ENCODE measurements around the gene TMEM50B.
"Not testable (repeated sequence)": the region's sequence is repeated elsewhere in the genome, so short reads cannot be mapped to it uniquely, and the experiment has no call there.

The TMEM50B gene

GRCh38 chr21:33479679-33480480 lies at the start of gene TMEM50B:
Gene TMEM50B (minus strand): TSS chr21:33479974. CDS start chr21:33468885, 11,089 bp downstream.
- H3K4me3 ChIP-seq (ENCODE audit: low read depth, low read length) = peak within 1 kb of the TSS; percentile 83
- H3K36me3 ChIP-seq (ENCODE audit: control insufficient read depth, insufficient read depth, low read length) = no peaks in the 10 kb centered on the region
- H3K27me3 ChIP-seq (ENCODE audit: control insufficient read depth, insufficient read depth, low read length) = no peaks in the 10 kb centered on the region
- peak within 1 kb of the TSS; percentile 71 for H3K9ac ChIP-seq (ENCODE audit: low read length)
- peak within 1 kb of the TSS; percentile 30; the same call in 1 of the 2 replicates for H3K27ac ChIP-seq (ENCODE audit: low read depth, low read length)
- peaks cover 5% of the 10 kb centered on the region; the same call in 1 of the 2 replicates for H3K4me1 ChIP-seq (ENCODE audit: control insufficient read depth, insufficient read depth, low read length)
- H3K9me3 ChIP-seq (ENCODE audit: control insufficient read depth, insufficient read depth, low read depth, low read length) = no peaks in the 10 kb centered on the region

- Histone ChIP-seq H3K4me3 (ENCODE audit: low read depth, low read length) (no peak overlapping the region), H3K36me3 (ENCODE audit: control insufficient read depth, insufficient read depth, low read length) (peaks cover 88% of the 10 kb centered on the region), H3K9ac (ENCODE audit: low read length) (no peak overlapping the region), H3K9me3 (ENCODE audit: control insufficient read depth, insufficient read depth, low read depth, low read length) (no peaks in the 10 kb centered on the region), H3K4me1 (ENCODE audit: control insufficient read depth, insufficient read depth, low read length) (no peaks in the 10 kb centered on the region), H3K27ac (ENCODE audit: low read depth, low read length) (no peak overlapping the region), H3K27me3 (ENCODE audit: control insufficient read depth, insufficient read depth, low read length) (no peaks in the 10 kb centered on the region)
Observed at GRCh38 chr21:33522953-33523349, 43.2 kb upstream of the TMEM50B start.

- H3K4me3 ChIP-seq (ENCODE audit: low read depth, low read length) = no peak overlapping the region
Observed at GRCh38 chr21:33522297-33522952, 42.7 kb upstream of the TMEM50B start.

GRCh38 chr21:33518899-33519298 lies 39.1 kb upstream of the TMEM50B start:
- Histone ChIP-seq H3K27ac (ENCODE audit: low read depth, low read length) (no peak overlapping the region), H3K36me3 (ENCODE audit: control insufficient read depth, insufficient read depth, low read length) (peaks cover 92% of the 10 kb centered on the region), H3K27me3 (ENCODE audit: control insufficient read depth, insufficient read depth, low read length) (no peaks in the 10 kb centered on the region), H3K4me3 (ENCODE audit: low read depth, low read length) (no peak overlapping the region), H3K9ac (ENCODE audit: low read length) (no peak overlapping the region), H3K9me3 (ENCODE audit: control insufficient read depth, insufficient read depth, low read depth, low read length) (no peaks in the 10 kb centered on the region), H3K4me1 (ENCODE audit: control insufficient read depth, insufficient read depth, low read length) (no peaks in the 10 kb centered on the region)

More at GRCh38 chr21:33522297-33522952, 42.7 kb upstream of the TMEM50B start:
- H3K4me1 ChIP-seq (ENCODE audit: control insufficient read depth, insufficient read depth, low read length) = no peaks in the 10 kb centered on the region
- H3K9ac ChIP-seq (ENCODE audit: low read length) = no peak overlapping the region
- no peaks in the 10 kb centered on the region for H3K27me3 ChIP-seq (ENCODE audit: control insufficient read depth, insufficient read depth, low read length)
- peaks cover 88% of the 10 kb centered on the region for H3K36me3 ChIP-seq (ENCODE audit: control insufficient read depth, insufficient read depth, low read length)
- no peak overlapping the region for H3K27ac ChIP-seq (ENCODE audit: low read depth, low read length)
- no peaks in the 10 kb centered on the region for H3K9me3 ChIP-seq (ENCODE audit: control insufficient read depth, insufficient read depth, low read depth, low read length)

GRCh38 chr21:33514229-33514628 lies 34.5 kb upstream of the TMEM50B start:
- Histone ChIP-seq H3K9ac (ENCODE audit: low read length) (no peak overlapping the region), H3K4me3 (ENCODE audit: low read depth, low read length) (no peak overlapping the region), H3K36me3 (ENCODE audit: control insufficient read depth, insufficient read depth, low read length) (peaks cover 97% of the 10 kb centered on the region), H3K27me3 (ENCODE audit: control insufficient read depth, insufficient read depth, low read length) (no peaks in the 10 kb centered on the region), H3K9me3 (ENCODE audit: control insufficient read depth, insufficient read depth, low read depth, low read length) (no peaks in the 10 kb centered on the region), H3K27ac (ENCODE audit: low read depth, low read length) (no peak overlapping the region), H3K4me1 (ENCODE audit: control insufficient read depth, insufficient read depth, low read length) (no peaks in the 10 kb centered on the region)

GRCh38 chr21:33512481-33512880 lies 32.7 kb upstream of the TMEM50B start:
- no peaks in the 10 kb centered on the region for H3K4me1 ChIP-seq (ENCODE audit: control insufficient read depth, insufficient read depth, low read length)
- no peak overlapping the region for H3K27ac ChIP-seq (ENCODE audit: low read depth, low read length)
- peaks cover 96% of the 10 kb centered on the region for H3K36me3 ChIP-seq (ENCODE audit: control insufficient read depth, insufficient read depth, low read length)
- no peaks in the 10 kb centered on the region for H3K27me3 ChIP-seq (ENCODE audit: control insufficient read depth, insufficient read depth, low read length)
- no peak overlapping the region for H3K9ac ChIP-seq (ENCODE audit: low read length)
- H3K4me3 ChIP-seq (ENCODE audit: low read depth, low read length) = no peak overlapping the region
- no peaks in the 10 kb centered on the region for H3K9me3 ChIP-seq (ENCODE audit: control insufficient read depth, insufficient read depth, low read depth, low read length)

GRCh38 chr21:33511639-33512038 lies 31.9 kb upstream of the TMEM50B start:
- no peak overlapping the region for H3K9ac ChIP-seq (ENCODE audit: low read length)
- no peak overlapping the region for H3K27ac ChIP-seq (ENCODE audit: low read depth, low read length)
- no peak overlapping the region for H3K4me3 ChIP-seq (ENCODE audit: low read depth, low read length)
- no peaks in the 10 kb centered on the region for H3K27me3 ChIP-seq (ENCODE audit: control insufficient read depth, insufficient read depth, low read length)
- peaks cover 96% of the 10 kb centered on the region for H3K36me3 ChIP-seq (ENCODE audit: control insufficient read depth, insufficient read depth, low read length)
- no peaks in the 10 kb centered on the region for H3K9me3 ChIP-seq (ENCODE audit: control insufficient read depth, insufficient read depth, low read depth, low read length)
- no peaks in the 10 kb centered on the region for H3K4me1 ChIP-seq (ENCODE audit: control insufficient read depth, insufficient read depth, low read length)

- Histone ChIP-seq H3K9me3 (ENCODE audit: control insufficient read depth, insufficient read depth, low read depth, low read length) (no peaks in the 10 kb centered on the region), H3K36me3 (ENCODE audit: control insufficient read depth, insufficient read depth, low read length) (peaks cover 95% of the 10 kb centered on the region), H3K4me1 (ENCODE audit: control insufficient read depth, insufficient read depth, low read length) (no peaks in the 10 kb centered on the region), H3K27me3 (ENCODE audit: control insufficient read depth, insufficient read depth, low read length) (no peaks in the 10 kb centered on the region), H3K27ac (ENCODE audit: low read depth, low read length) (no peak overlapping the region), H3K9ac (ENCODE audit: low read length) (no peak overlapping the region), H3K4me3 (ENCODE audit: low read depth, low read length) (no peak overlapping the region)
Observed at GRCh38 chr21:33510826-33511225, 31.1 kb upstream of the TMEM50B start.

GRCh38 chr21:33507003-33507402 lies 27.2 kb upstream of the TMEM50B start:
- not testable (repeated sequence) for H3K9me3 ChIP-seq (ENCODE audit: control insufficient read depth, insufficient read depth, low read depth, low read length); H3K4me1 ChIP-seq (ENCODE audit: control insufficient read depth, insufficient read depth, low read length); H3K9ac ChIP-seq (ENCODE audit: low read length); H3K27ac ChIP-seq (ENCODE audit: low read depth, low read length); H3K27me3 ChIP-seq (ENCODE audit: control insufficient read depth, insufficient read depth, low read length); H3K4me3 ChIP-seq (ENCODE audit: low read depth, low read length)
- H3K36me3 ChIP-seq (ENCODE audit: control insufficient read depth, insufficient read depth, low read length) = peaks cover 87% of the 10 kb centered on the region

GRCh38 chr21:33505833-33506232 lies 26.1 kb upstream of the TMEM50B start:
- Histone ChIP-seq H3K27me3 (ENCODE audit: control insufficient read depth, insufficient read depth, low read length) (no peaks in the 10 kb centered on the region), H3K27ac (ENCODE audit: low read depth, low read length) (no peak overlapping the region), H3K4me3 (ENCODE audit: low read depth, low read length) (no peak overlapping the region), H3K9me3 (ENCODE audit: control insufficient read depth, insufficient read depth, low read depth, low read length) (no peaks in the 10 kb centered on the region), H3K36me3 (ENCODE audit: control insufficient read depth, insufficient read depth, low read length) (peaks cover 79% of the 10 kb centered on the region), H3K9ac (ENCODE audit: low read length) (no peak overlapping the region), H3K4me1 (ENCODE audit: control insufficient read depth, insufficient read depth, low read length) (no peaks in the 10 kb centered on the region)

GRCh38 chr21:33496345-33496744 lies 16.6 kb upstream of the TMEM50B start:
- Histone ChIP-seq H3K4me1 (ENCODE audit: control insufficient read depth, insufficient read depth, low read length) (no peaks in the 10 kb centered on the region; the same call in 1 of the 2 replicates), H3K27me3 (ENCODE audit: control insufficient read depth, insufficient read depth, low read length) (no peaks in the 10 kb centered on the region), H3K36me3 (ENCODE audit: control insufficient read depth, insufficient read depth, low read length) (no peaks in the 10 kb centered on the region), H3K27ac (ENCODE audit: low read depth, low read length) (no peak overlapping the region), H3K4me3 (ENCODE audit: low read depth, low read length) (no peak overlapping the region), H3K9me3 (ENCODE audit: control insufficient read depth, insufficient read depth, low read depth, low read length) (no peaks in the 10 kb centered on the region), H3K9ac (ENCODE audit: low read length) (no peak overlapping the region)

Measured in HUES6 (cell line).